Activated CD4-positive, alpha-beta T cell treated with anti-CD3 and anti-CD28 coated beads for 48 hours (primary cell): Measurements from ENCODE around the gene CTH.
"Not testable (repeated sequence)": the region's sequence is repeated elsewhere in the genome, so short reads cannot be mapped to it uniquely, and the experiment has no call there.

Experiments
- DNase-seq: peaks from one replicate; pipeline ENCODE4 v3.0.0-alpha.2; 2020

The CTH gene

GRCh38 chr1:70459496-70460225 lies 48.6 kb downstream of the CTH start:
- DNase-seq, result no peak

DNA sequence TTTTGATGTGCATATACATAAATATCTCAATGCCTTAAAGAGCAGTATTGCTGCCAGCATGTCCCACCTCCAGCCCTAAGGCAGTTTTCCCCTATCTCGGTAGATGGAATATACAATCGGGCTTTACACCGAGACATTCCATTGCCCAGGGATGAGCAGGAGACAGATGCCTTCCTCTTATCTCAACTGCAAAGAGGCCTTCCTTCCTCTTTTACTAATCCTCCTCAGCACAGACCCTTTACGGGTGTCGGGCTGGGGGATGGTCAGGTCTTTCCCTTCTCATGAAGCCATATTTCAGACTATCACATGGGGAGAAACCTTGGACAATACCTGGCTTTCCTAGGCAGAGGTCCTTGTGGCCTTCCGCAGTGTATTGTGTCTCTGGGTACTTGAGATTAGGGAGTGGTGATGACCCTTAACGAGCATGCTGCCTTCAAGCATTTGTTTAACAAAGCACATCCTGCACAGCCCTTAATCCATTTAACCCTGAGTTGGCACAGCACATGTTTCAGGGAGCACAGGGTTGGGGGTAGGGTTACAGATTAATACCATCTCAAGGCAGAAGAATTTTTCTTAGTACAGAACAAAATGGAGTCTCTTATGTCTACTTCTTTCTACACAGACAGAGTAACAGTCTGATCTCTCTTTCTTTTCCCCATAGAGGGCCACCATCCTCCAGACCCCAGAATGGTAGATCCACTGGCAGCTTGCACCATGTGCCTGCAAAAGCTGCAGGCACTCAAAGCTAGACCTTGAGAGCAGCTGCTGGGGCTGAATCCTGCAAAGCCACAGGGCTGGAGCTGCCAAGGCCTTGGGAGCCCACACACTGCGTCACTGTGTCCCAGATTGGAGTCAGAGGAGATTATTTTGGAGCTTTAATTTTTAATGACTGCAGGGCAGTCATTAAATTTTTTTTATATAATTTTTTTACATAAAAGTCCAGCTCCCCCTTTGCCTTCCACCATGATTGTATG lies 50.0 kb downstream of the CTH start:
- DNase-seq, result not testable (repeated sequence)

DNA sequence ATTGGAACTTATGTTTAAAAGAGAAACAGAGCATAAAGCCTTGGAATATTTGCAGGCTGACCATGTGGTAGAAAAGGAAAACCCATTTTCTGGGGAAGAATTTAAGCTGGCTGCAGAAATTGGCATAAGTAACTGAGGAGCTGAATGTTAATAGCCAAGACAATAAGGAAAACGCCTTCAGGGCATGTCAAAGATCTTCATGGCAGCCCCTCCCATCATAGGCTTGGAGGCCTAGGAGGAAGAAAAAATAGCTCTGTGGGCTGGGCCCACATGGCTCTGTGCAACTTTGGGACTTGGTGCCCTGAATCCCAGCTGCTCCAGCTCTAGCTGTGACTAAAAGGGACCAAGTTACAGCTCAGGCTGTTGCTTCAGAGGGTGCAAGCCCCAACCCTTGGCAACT lies 51.5 kb downstream of the CTH start:
- DNase-seq, result no peak

GRCh38 chr1:70465911-70466310 lies 54.8 kb downstream of the CTH start:
- DNase-seq, result no peak

DNA sequence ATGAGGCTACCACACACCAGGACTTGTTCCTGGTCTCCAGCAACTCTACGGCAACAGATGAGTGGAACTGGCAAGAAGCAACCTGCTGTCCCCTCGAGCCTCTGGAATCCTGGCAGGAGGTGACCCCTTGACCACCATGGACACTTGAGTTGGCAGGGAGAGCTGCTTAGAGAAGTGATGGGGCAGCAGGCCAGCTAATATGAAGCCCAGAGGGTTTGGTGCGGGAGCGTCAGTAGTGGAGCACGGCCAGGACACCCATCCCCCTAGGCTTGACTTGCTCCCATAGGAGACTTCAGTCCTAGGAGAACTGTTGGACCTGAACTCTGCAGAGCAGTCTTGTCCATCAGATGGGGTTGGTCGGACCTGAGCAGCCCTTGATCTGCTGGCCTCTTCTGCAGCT lies 56.5 kb downstream of the CTH start:
- no peak for DNase-seq

DNA sequence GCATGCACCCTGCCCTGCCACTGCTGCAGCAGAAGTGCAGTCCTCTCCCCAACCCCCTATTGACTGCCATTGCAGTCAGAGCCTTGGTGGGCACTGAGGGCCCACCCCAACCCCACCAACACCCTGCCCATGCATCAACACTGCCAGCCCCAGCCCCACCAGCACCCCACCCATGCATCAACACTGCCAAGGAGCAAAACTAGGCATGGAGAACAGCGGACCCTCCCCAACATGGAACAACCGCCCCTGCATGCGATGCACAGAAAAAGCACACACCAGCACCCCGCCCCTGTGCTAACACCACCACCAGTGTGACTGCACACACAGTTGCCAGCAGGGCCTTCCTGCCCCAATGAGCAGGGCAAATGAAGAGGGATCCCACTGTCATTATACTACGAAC lies 57.1 kb downstream of the CTH start:
- no peak for DNase-seq

DNA sequence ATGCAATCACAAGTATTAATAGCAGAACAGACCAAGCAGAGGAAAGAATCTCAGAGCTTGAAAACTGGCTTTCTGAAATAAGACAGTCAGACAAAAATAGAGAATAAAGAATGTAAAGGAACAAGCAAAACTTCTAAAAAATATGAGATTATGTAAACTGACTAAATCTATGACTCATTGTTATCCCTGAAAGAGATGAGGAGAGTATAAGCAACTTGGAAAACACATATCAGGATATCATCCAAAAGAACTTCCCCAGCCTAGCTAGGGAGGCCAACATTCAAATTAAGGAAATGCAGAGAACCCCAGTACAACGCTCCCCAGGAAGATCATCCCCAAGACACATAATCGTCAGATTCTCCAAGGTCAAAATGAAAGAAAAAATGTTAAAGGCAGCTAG lies 58.1 kb downstream of the CTH start:
- DNase-seq, result not testable (repeated sequence)

GRCh38 chr1:70475023-70475422 lies 64.0 kb downstream of the CTH start:
- DNase-seq, result no peak

DNA sequence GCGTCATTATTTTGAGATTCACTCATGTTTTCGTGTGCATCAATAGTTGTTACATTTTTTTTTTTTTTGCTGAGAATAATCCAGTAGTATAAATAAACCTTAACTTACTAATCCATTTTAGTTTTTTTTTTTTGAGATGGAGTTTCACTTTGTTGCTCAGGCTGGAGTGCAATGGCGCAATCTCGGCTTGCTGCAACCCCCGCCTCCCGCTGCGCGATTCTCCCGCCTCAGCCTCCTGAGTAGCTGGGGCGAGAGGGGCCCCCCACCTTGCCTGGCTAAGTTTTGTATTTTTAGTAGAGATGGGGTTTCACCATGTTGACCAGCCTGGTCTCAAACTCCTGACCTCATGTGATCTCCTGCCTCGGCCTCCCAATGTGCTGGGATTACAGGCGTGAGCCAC lies 66.0 kb downstream of the CTH start:
- no peak for DNase-seq

- not testable (repeated sequence) for DNase-seq
Observed at GRCh38 chr1:70477905-70478304, 66.8 kb downstream of the CTH start.

- DNase-seq, result no peak
Observed at GRCh38 chr1:70483342-70483741, 72.3 kb downstream of the CTH start.

DNA sequence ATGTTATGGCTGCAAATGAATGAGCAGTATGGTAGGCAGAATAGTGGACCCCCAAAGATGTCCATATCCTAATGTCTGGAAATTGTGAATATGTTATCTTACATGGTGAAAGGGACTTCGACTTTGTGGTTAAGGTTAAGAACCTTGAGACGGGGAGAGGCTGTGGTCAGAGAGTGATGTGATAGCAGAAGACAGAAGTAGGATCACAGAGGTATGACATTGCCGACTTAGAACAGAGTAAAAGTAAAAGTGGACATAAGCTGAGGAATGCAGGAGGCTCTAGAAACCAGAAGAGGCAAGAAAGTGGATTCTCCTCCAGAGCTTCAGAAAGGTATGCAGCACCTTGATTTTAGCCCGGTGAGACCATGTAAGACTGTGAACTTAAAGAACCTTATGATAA lies 74.6 kb downstream of the CTH start:
- DNase-seq, result no peak

DNA sequence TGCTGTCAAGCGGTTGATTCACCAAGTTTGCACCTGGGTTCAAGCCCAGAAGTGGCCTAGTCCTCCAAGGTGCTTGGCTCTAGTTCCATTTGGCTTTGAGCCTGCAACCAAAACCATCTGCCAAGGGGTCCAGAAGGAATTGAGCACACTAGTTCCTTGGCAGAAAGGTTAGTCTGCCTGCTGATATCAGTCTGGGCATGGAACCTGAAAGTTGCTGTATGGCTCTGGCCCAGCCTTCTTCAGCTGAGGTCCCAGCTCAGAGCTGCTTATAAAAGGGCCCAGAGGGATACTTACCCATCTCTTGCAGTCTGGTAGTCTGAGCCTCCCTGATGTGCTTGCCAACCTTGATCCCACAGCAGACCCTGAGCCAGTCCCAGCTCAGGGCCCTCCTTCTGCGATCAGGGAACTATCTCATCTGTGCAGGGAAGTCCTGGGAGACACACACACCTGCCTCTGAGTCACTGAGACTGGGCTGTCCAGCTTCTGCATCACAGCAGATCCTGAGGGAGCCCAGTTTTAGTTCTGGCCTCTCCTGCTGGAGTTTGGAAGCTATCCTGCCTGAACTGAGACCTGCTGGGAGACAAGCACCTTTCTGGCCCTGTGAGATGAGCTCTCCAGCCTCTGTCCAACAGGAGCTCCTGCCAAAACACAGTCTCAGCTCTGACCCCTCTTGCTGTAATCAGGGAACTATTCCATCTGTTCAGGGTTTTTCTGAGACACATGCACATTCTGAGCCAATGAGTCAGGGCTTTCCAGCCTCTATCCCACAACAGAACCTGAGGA lies 75.8 kb downstream of the CTH start:
- no peak for DNase-seq

- no peak for DNase-seq
Observed at GRCh38 chr1:70487459-70487815, 76.4 kb downstream of the CTH start.

- DNase-seq, result peak; percentile 13
Observed at GRCh38 chr1:70487910-70488665, 77.0 kb downstream of the CTH start.
